Naive thymus-derived CD4-positive, alpha-beta T cell (primary cell): ENCODE measurements around the gene RCOR3. TPM values are rescaled to one million over a fixed set of nuclear protein-coding genes. Genes with fewer than 3 reads are reported as not detected.

Source experiments
- ATAC-seq: fragments of 150-1000 bp; cut with Tn5 transposase; 2 replicates; pipeline ENCODE4 v1.10.0; 2021; ENCODE audit warnings: mild to moderate bottlenecking, moderate library complexity
- CTCF ChIA-PET: fragments of 350-600 bp; sonication (Branson Sonifier 250); formaldehyde crosslinking; loops from one replicate; lab custom pipeline; 2021; ENCODE audit warnings: antibody characterized with exemption; lab: Charles Lee
- POLR2A ChIA-PET: fragments of 350-600 bp; sonication (Branson Sonifier 250); formaldehyde crosslinking; loops from one replicate; lab custom pipeline; 2021; ENCODE audit warnings: antibody characterized with exemption, inconsistent platforms; lab: Charles Lee
- DNase-seq, 9 donors: peaks; one replicate each; pipeline versions ENCODE4 v3.0.0 to v3.0.0-alpha.2; 2020 to 2022; ENCODE audit warnings: mixed read lengths in 1 of 9
- H3K27ac ChIP-seq: one replicate; pipeline ENCODE4 v1.7.0; 2013; ENCODE audit warnings: mild to moderate bottlenecking, low read depth, low read length, moderate library complexity
- H3K27me3 ChIP-seq, 2 donors: one replicate each; pipeline ENCODE4 v1.7.0; 2013; ENCODE audit warnings: low read length in 2 of 2, mild to moderate bottlenecking in 2 of 2, moderate library complexity in 2 of 2; ENCODE audit not compliant: control insufficient read depth in 2 of 2, insufficient read depth in 2 of 2
- H3K36me3 ChIP-seq, 3 experiments: 1 replicate in 2 of 3; 2 replicates in 1 of 3; pipeline ENCODE4 v1.7.0; 2013; ENCODE audit warnings: low read length in 3 of 3, mild to moderate bottlenecking in 3 of 3, moderate library complexity in 1 of 3; ENCODE audit not compliant: insufficient read depth in 3 of 3, control insufficient read depth in 2 of 3
- H3K4me1 ChIP-seq, 2 donors: one replicate each; pipeline ENCODE4 v1.7.0; 2013; ENCODE audit warnings: low read length in 2 of 2, mild to moderate bottlenecking in 2 of 2, moderate library complexity in 1 of 2; ENCODE audit not compliant: control insufficient read depth in 2 of 2, insufficient read depth in 2 of 2
- H3K4me3 ChIP-seq: 2 replicates; pipeline ENCODE4 v1.7.0; 2013; ENCODE audit warnings: mild to moderate bottlenecking, low read length
- H3K9me3 ChIP-seq, 3 experiments: 1 replicate in 2 of 3; 2 replicates in 1 of 3; pipeline ENCODE4 v1.7.0; 2013; ENCODE audit warnings: low read length in 3 of 3; ENCODE audit not compliant: control insufficient read depth in 2 of 3
- H3K27ac Mint-ChIP-seq, 9 donors: one replicate each; pipeline ENCODE4 v1.8.0; 2020 to 2022; ENCODE audit warnings: mixed read lengths in 9 of 9, mild to moderate bottlenecking in 8 of 9, moderate library complexity in 5 of 9, inconsistent platforms in 2 of 9
- H3K27me3 Mint-ChIP-seq, 5 donors: one replicate each; pipeline ENCODE4 v1.8.0; 2021 to 2022; ENCODE audit warnings: mixed read lengths in 5 of 5, mild to moderate bottlenecking in 1 of 5
- H3K36me3 Mint-ChIP-seq, 5 donors: one replicate each; pipeline ENCODE4 v1.8.0; 2020 to 2022; ENCODE audit warnings: mixed read lengths in 5 of 5, mild to moderate bottlenecking in 3 of 5, inconsistent platforms in 1 of 5
- H3K4me1 Mint-ChIP-seq, 7 donors: one replicate each; pipeline ENCODE4 v1.8.0; 2020 to 2022; ENCODE audit warnings: mixed read lengths in 7 of 7, mild to moderate bottlenecking in 3 of 7, inconsistent platforms in 1 of 7
- H3K4me3 Mint-ChIP-seq, 10 donors: one replicate each; pipeline ENCODE4 v1.8.0; 2020 to 2022; ENCODE audit warnings: mild to moderate bottlenecking in 10 of 10, mixed read lengths in 10 of 10, moderate library complexity in 6 of 10, inconsistent platforms in 2 of 10
- H3K9me3 Mint-ChIP-seq, 11 donors: one replicate each; pipeline ENCODE4 v1.8.0; 2020 to 2022; ENCODE audit warnings: mixed read lengths in 11 of 11, mild to moderate bottlenecking in 4 of 11, inconsistent platforms in 1 of 11, moderate library complexity in 1 of 11
- intact Hi-C, 2 donors: fragments of 100-400 bp; cut with micrococcal nuclease; formaldehyde crosslinking; loops; one replicate each; pipeline ENCODE4 v1.15.1; 2023
- polyA plus RNA-seq, 2 donors: library from polyadenylated mRNA; unstranded; fragments of 300-500 nt; fragmentation: Illumina TruSeq; gene quantifications; one replicate each; pipeline ENCODE4 v1.2.3, GENCODE V29; 2021
- total RNA-seq, 6 experiments: library from RNA in 5 of 6; stranded (reverse) in 5 of 6; gene quantifications; 1 replicate in 5 of 6; 2 replicates in 1 of 6; pipeline ENCODE4 v1.2.3 and lab custom pipeline; 2021 to 2026

RCOR3 gene
- total and polyA plus RNA-seq, 7 experiments from 2014 or later: 26.8 to 98.0 (median 68.0) TPM

DNA sequence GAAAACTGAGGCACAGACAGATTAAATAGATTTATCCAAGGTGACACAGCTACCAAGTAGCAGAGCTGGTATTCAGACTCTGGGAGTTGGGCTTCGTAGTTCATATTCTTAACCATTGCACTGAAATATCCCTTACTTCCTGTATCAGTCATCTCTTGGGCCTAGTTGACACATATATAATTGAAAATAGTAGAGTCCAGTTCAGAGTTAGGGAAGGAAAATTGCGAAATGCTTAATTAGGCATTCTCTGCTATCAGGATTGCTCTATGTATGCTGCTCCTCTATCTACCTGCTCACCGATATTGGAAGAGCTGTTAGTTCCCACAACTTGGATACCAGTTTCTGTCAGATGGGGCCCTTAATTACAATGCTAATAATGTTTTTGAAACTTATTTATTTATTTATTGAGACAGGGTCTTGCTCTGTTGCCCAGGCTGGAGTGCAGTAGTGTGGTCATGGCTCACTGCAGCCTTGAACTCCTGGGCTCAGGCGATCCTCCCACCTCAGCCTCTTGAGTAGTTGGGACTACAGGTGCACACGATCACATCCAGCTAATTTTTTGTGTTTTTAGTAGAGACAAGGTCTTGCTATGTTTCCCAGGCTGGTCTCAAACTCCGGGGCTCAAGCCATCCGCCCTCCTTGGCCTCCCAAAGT, 8.2 kb downstream of the RCOR3 start:
- peaks cover 6 to 51% (median 35%) of the 10 kb centered on the region in 7 donors for H3K4me1 Mint-ChIP-seq
- Histone ChIP-seq H3K36me3 (peaks cover 8 to 10% (median 9%) of the 10 kb centered on the region in 3 experiments), H3K9me3 (no peaks in the 10 kb centered on the region), H3K27ac (no peak overlapping the region), H3K4me3 (no peak overlapping the region), H3K4me1 (no peaks in the 10 kb centered on the region), H3K27me3 (no peaks in the 10 kb centered on the region)
- H3K36me3 Mint-ChIP-seq: peaks cover 0 to 39% (median 22%) of the 10 kb centered on the region in 5 donors
- H3K4me3 Mint-ChIP-seq: no peak overlapping the region
- CTCF ChIA-PET: interaction anchor here (1.1 kb wide), 1 partner anchor 9 kb away, joined by 3 read pairs; the partner anchor contains the start of gene RCOR3
- intact Hi-C loops: loop anchor here in 1 of 2 donors (10.0 kb wide), 1 partner anchor 1747 kb away; the partner anchor contains the start of gene ANGEL2
- POLR2A ChIA-PET: interaction anchor here (1.2 kb wide), 1 partner anchor 9 kb away, joined by 4 read pairs; the partner anchor contains the start of gene RCOR3
- DNase-seq (no peak), ATAC-seq (no peak)
- H3K9me3 Mint-ChIP-seq: no peaks in the 10 kb centered on the region
- no peaks in the 10 kb centered on the region for H3K27me3 Mint-ChIP-seq
- peak overlapping the region in 1 of 9 donors; percentile 69 for H3K27ac Mint-ChIP-seq

DNA sequence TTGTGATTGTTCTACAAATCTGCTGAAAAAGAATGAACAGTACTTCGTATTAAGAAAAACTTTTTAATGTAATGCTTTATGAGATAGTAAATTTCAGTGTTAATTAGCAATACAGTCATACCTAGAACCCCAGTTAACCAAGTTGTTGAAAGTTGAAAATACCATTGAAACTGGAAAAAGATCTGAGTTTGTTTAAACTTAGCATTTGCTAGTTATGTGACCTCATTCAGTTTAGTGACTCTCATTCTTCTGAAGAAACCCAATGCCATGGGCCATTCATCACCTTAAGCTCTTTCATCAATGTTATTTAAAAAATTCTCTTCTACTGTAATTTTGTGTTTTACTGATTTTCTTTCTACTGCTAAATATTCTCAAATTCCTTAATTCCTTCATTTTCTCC, 20.2 kb downstream of the RCOR3 start:
- CTCF ChIA-PET: no interaction called here
- Mint-ChIP-seq H3K4me3 (no peak overlapping the region), H3K27me3 (no peaks in the 10 kb centered on the region), H3K36me3 (peaks cover 0 to 25% (median 6%) of the 10 kb centered on the region in 5 donors), H3K9me3 (no peaks in the 10 kb centered on the region), H3K27ac (no peak overlapping the region), H3K4me1 (peaks cover 0 to 7% (median 3%) of the 10 kb centered on the region in 7 donors)
- Histone ChIP-seq H3K4me1 (no peaks in the 10 kb centered on the region), H3K27ac (no peak overlapping the region), H3K4me3 (no peak overlapping the region), H3K36me3 (peaks cover 8 to 27% (median 25%) of the 10 kb centered on the region in 3 experiments), H3K27me3 (no peaks in the 10 kb centered on the region), H3K9me3 (no peaks in the 10 kb centered on the region)
- POLR2A ChIA-PET: no interaction called here
- no peak for ATAC-seq
- intact Hi-C loops: no loop called here
- DNase-seq: no peak

DNA sequence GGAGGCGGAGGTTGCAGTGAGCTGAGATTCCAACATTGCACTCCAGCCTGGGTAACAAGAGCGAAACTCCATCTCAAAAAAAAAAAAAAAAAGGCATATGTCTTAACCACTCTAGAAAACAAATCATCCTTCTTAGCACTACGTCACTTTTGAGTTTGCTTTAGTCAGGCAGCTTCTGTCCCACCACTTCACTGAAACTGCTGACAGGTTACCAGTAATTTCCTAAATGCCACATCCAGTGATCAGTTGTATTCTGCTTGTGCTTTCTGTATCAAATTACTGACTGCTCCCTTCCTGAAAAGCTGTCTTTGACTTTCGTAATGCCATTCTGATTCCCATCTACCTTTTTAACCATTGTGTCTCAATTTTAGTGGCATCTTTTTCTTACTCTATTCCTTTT, 21.7 kb downstream of the RCOR3 start:
- intact Hi-C loops: no loop called here
- H3K36me3 ChIP-seq: peaks cover 12 to 29% (median 22%) of the 10 kb centered on the region in 3 experiments

DNA sequence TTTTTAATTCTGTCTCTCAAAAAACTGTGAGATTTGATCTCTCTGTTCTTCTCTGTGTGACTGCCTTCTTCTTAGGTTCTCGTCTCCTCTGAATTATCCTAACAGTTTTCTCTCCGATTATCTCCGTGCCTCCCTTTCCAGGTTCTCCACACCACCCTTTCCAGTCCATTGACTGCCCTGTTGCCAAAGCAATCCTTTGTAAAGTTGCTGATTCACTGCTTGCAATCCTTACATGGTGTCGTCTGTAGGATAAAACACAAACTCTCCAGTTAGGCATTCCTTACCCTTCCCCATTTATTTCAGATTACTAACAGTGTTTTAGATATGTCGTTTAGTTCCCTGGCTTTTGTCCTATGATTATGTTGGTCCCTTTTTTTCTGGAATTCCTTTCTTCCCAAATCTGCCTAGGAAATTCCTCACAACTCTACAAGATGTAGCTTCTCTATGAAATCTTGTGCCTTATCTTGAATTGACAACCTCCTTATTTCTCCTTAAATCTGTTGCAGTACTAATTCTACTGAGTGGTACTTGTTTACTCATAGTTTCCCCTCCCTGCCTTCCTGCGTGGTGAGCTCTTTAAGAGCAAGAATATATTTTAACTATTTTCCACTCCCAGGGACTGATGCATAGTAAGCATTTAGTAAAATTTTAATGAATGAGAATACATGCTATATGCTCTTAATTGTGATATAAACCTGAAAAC, 22.3 kb downstream of the RCOR3 start:
- no peaks in the 10 kb centered on the region for H3K27me3 ChIP-seq
- no peak overlapping the region for H3K4me3 ChIP-seq
- H3K4me1 ChIP-seq: no peaks in the 10 kb centered on the region
- Mint-ChIP-seq H3K36me3 (peaks cover 0 to 30% (median 13%) of the 10 kb centered on the region in 5 donors), H3K4me3 (no peak overlapping the region), H3K4me1 (peaks cover 0 to 20% (median 10%) of the 10 kb centered on the region in 7 donors), H3K27me3 (no peaks in the 10 kb centered on the region), H3K27ac (no peak overlapping the region), H3K9me3 (no peaks in the 10 kb centered on the region)
- intact Hi-C loops: no loop called here
- no peak for DNase-seq
- H3K27ac ChIP-seq: peak overlapping the region; percentile 19
- no peaks in the 10 kb centered on the region for H3K9me3 ChIP-seq
- no peak for ATAC-seq
- ChIA-PET CTCF (no interaction called here), POLR2A (no interaction called here)
- peaks cover 12 to 29% (median 22%) of the 10 kb centered on the region in 3 experiments for H3K36me3 ChIP-seq

More for the DNA sequence above, 21.7 kb downstream of the RCOR3 start:
- ChIA-PET POLR2A (no interaction called here), CTCF (no interaction called here)
- ATAC-seq: no peak
- H3K4me1 ChIP-seq: no peaks in the 10 kb centered on the region
- Mint-ChIP-seq H3K9me3 (no peaks in the 10 kb centered on the region), H3K36me3 (peaks cover 0 to 31% (median 11%) of the 10 kb centered on the region in 5 donors), H3K4me3 (no peak overlapping the region), H3K27ac (no peak overlapping the region), H3K27me3 (no peaks in the 10 kb centered on the region), H3K4me1 (peaks cover 0 to 20% (median 10%) of the 10 kb centered on the region in 7 donors)
- no peaks in the 10 kb centered on the region for H3K27me3 ChIP-seq
- no peak overlapping the region for H3K4me3 ChIP-seq
- no peak overlapping the region for H3K27ac ChIP-seq
- no peaks in the 10 kb centered on the region for H3K9me3 ChIP-seq
- no peak for DNase-seq

DNA sequence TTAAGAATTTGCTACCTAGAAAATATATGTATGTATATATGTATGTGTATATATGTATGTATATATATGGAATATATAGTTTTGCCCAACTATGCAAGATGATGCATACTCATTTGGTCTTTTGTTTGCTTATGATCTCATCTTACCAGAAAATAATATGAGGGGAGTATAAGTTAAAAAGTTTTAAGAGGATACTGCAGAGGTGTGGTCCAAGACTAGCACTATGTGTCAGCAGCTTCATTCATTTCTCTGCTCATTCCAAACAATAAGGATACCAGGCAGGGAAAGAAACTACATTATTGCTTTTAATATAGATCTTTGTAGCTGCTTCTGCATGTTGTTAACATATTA, 22.8 kb downstream of the RCOR3 start:
- intact Hi-C loops: no loop called here
- no peaks in the 10 kb centered on the region for H3K27me3 ChIP-seq
- Mint-ChIP-seq H3K27ac (no peak overlapping the region), H3K4me1 (peaks cover 0 to 20% (median 10%) of the 10 kb centered on the region in 7 donors), H3K9me3 (no peaks in the 10 kb centered on the region), H3K36me3 (peaks cover 0 to 34% (median 17%) of the 10 kb centered on the region in 5 donors), H3K27me3 (no peaks in the 10 kb centered on the region), H3K4me3 (no peak overlapping the region)
- no peaks in the 10 kb centered on the region for H3K4me1 ChIP-seq
- POLR2A ChIA-PET: no interaction called here
- no peaks in the 10 kb centered on the region for H3K9me3 ChIP-seq
- H3K27ac ChIP-seq: no peak overlapping the region
- DNase-seq: no peak
- CTCF ChIA-PET: no interaction called here
- no peak for ATAC-seq
- no peak overlapping the region for H3K4me3 ChIP-seq
- peaks cover 12 to 34% (median 22%) of the 10 kb centered on the region in 3 experiments for H3K36me3 ChIP-seq

DNA sequence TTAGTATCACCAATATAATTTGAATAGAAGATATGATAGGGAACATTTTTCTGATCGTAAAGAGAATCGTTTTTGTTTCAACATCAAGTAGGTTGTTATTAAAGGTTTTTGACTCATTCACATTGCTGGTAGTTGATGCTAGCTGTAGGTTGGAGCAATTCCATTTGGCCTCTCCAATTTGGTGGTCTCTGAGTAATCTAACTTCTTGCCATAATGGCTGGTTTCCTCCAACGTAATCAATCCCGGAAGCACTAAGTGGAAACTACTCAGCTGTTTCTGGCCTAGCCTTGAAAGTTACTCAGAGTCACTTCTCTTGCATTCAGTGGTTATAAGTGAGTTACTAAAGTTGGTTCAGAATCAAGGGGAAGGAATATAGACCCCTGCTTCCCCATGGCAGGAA, 26.0 kb downstream of the RCOR3 start:
- Histone ChIP-seq H3K36me3 (peaks cover 8 to 50% (median 25%) of the 10 kb centered on the region in 3 experiments), H3K27me3 (no peaks in the 10 kb centered on the region), H3K4me1 (no peaks in the 10 kb centered on the region), H3K27ac (no peak overlapping the region), H3K4me3 (no peak overlapping the region), H3K9me3 (no peaks in the 10 kb centered on the region)
- Mint-ChIP-seq H3K4me1 (peaks cover 2 to 24% (median 16%) of the 10 kb centered on the region in 7 donors), H3K36me3 (peaks cover 6 to 45% (median 22%) of the 10 kb centered on the region in 5 donors), H3K4me3 (no peak overlapping the region), H3K27me3 (no peaks in the 10 kb centered on the region), H3K27ac (peak overlapping the region in 2 of 9 donors; percentile 17 to 62), H3K9me3 (no peaks in the 10 kb centered on the region)
- intact Hi-C loops: no loop called here
- DNase-seq (no peak), ATAC-seq (no peak)
- CTCF ChIA-PET: no interaction called here
- POLR2A ChIA-PET: interaction anchor here (0.6 kb wide), 1 partner anchor 22 kb away, joined by 3 read pairs; no protein-coding TSS in a partner anchor
